Stomach smooth muscle (tissue), 2 donors: Measurements from ENCODE around the gene POLR1B.
A peak's percentile ranks its signal among the peaks of the same experiment; 100 is the strongest.
"Not testable (repeated sequence)": the region's sequence is repeated elsewhere in the genome, so short reads cannot be mapped to it uniquely, and the experiment has no call there.

Experiments
- H3K27ac ChIP-seq: one replicate; pipeline ENCODE4 v1.7.0; 2013; ENCODE audit warnings: mild to moderate bottlenecking, low read length, inconsistent platforms
- H3K27me3 ChIP-seq, 2 donors: one replicate each; pipeline ENCODE4 v1.7.0; 2013; ENCODE audit warnings: low read length in 2 of 2; ENCODE audit not compliant: insufficient read depth in 2 of 2, control insufficient read depth in 1 of 2
- H3K36me3 ChIP-seq, 2 donors: one replicate each; pipeline ENCODE4 v1.7.0; 2013; ENCODE audit warnings: low read length in 2 of 2; ENCODE audit not compliant: control insufficient read depth in 2 of 2, insufficient read depth in 2 of 2
- H3K4me1 ChIP-seq: one replicate; pipeline ENCODE4 v1.7.0; 2013; ENCODE audit warnings: low read length; ENCODE audit not compliant: control insufficient read depth, insufficient read depth
- H3K4me3 ChIP-seq, 2 donors: one replicate each; pipeline ENCODE4 v1.7.0; 2013; ENCODE audit warnings: low read length in 2 of 2
- H3K9ac ChIP-seq, 2 donors: one replicate each; pipeline ENCODE4 v1.7.0; 2013; ENCODE audit warnings: low read length in 2 of 2, mild to moderate bottlenecking in 1 of 2
- H3K9me3 ChIP-seq, 2 donors: one replicate each; pipeline ENCODE4 v1.7.0; 2013; ENCODE audit warnings: low read length in 2 of 2; ENCODE audit not compliant: control insufficient read depth in 2 of 2
- donor health status: healthy.
- donor health status: Pancreatic carcinoma.

POLR1B gene

GRCh38 chr2:112542123-112542983, at the start of gene POLR1B:
TSS of gene POLR1B (plus strand) at chr2:112542465. CDS start at chr2:112542495, 30 bp downstream.
- peak within 1 kb of the TSS; percentile 90 to 98 for H3K4me3 ChIP-seq
- peaks cover 7% of the 10 kb centered on the region for H3K4me1 ChIP-seq
- no peaks in the 10 kb centered on the region for H3K9me3 ChIP-seq
- H3K27me3 ChIP-seq: no peaks in the 10 kb centered on the region
- peaks cover 4 to 7% of the 10 kb centered on the region in 2 donors for H3K36me3 ChIP-seq
- H3K9ac ChIP-seq: peak within 1 kb of the TSS; percentile 80 to 91
- H3K27ac ChIP-seq: peak within 1 kb of the TSS; percentile 91

DNA sequence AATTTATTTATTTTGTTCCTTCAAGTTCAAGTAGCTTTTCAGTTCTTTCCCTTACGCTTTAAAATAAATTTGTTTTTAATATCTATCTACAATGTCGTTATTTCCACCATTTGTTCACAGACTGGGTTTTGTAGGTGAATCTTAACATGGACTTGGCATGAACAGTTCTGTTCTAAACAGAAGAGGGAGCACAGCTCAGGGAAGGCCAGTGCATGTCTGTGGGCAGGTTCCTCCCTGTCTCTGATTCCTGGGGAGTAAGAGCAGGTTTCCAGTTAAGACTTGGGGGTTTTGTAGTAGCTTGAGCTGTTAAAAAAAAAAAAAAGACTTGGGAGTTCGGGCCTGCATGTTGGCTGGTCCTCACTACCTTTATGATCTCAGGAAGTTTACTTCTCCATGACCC, 49.2 kb upstream of the POLR1B start:
- Histone ChIP-seq H3K27me3 (no peaks in the 10 kb centered on the region), H3K4me3 (no peak overlapping the region), H3K9me3 (no peaks in the 10 kb centered on the region), H3K9ac (no peak overlapping the region), H3K27ac (no peak overlapping the region), H3K36me3 (peaks cover 8 to 14% of the 10 kb centered on the region in 2 donors), H3K4me1 (no peaks in the 10 kb centered on the region)

DNA sequence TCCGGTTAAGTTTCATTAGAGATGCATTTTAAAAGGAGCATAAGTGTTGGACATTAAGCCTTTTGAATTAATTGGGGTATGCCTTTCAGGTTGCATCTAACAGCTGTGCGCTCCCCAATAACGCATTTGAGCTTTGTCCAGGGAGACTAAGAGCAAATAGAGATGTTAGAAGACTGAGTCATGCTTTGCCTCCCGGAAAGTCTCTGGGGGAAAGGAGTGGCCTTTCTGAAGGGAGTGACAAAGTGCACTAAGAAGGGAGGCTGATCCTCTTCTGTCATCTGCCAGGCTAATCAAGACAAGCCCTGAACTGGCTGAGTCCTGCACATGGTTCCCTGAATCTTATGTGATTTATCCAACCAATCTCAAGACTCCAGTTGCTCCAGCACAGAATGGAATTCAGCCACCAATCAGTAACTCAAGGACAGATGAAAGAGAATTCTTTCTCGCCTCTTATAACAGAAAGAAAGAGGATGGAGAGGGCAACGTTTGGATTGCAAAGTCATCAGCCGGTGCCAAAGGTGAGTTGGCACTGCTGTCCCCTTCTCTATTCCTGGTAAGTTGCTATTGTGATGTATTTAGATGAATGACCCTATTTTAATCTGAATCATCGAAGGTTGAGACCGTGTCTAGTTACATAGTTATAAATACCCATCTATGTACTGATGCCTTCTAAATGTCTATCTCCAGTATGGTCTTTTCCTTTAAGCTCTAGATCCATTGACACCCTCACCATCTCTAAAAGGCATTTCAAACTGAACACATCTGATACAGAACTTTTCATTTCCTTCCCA, 48.2 kb upstream of the POLR1B start:
- Histone ChIP-seq H3K9me3 (no peaks in the 10 kb centered on the region), H3K4me3 (no peak overlapping the region), H3K27ac (no peak overlapping the region), H3K4me1 (no peaks in the 10 kb centered on the region), H3K36me3 (peaks cover 8 to 14% of the 10 kb centered on the region in 2 donors), H3K27me3 (no peaks in the 10 kb centered on the region), H3K9ac (no peak overlapping the region)

DNA sequence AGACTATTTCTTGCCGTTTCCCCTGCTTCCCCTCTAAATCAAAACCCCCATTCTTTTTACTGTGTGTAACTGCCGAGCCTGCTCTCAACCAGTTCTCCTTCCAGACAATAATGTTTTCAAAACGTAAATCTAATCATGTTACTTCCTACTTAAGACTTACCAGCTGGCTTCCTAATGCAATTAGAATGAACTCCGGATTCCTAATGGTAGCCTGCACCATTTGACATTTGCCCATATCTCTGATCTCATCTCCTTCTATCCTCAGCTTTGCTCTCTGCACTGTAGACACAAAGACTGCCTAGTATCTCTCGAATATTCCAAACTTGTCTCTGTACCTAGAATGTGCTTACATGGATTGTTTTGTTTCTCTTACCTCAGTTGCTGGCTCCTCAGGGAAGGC, 47.4 kb upstream of the POLR1B start:
- Histone ChIP-seq H3K4me3 (no peak overlapping the region), H3K36me3 (peaks cover 8 to 14% of the 10 kb centered on the region in 2 donors), H3K27me3 (no peaks in the 10 kb centered on the region), H3K27ac (no peak overlapping the region), H3K9me3 (no peaks in the 10 kb centered on the region), H3K9ac (no peak overlapping the region), H3K4me1 (no peaks in the 10 kb centered on the region)

DNA sequence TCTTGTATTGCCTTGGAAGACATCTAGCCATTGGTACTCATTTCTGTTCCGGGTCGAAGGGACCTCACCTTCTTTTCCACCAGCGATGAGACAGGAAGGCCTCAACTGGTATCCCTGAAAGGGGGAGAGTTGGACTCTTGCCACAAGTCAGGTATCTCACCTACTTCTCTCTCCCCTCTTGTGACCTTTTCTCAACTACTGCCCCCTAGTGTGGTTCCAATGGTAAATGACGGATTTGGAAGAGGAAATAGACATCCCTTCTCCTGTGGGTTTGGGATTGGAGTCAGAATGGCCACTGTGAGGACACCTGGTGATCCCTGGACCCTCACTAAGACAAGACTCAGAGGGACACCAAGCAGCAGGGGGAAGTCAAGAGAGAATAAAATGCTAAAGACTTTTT, 46.4 kb upstream of the POLR1B start:
- H3K4me1 ChIP-seq, H3K27me3 ChIP-seq, H3K9ac ChIP-seq, H3K4me3 ChIP-seq, H3K9me3 ChIP-seq, H3K27ac ChIP-seq: not testable (repeated sequence)
- peaks cover 8 to 14% of the 10 kb centered on the region in 2 donors for H3K36me3 ChIP-seq

DNA sequence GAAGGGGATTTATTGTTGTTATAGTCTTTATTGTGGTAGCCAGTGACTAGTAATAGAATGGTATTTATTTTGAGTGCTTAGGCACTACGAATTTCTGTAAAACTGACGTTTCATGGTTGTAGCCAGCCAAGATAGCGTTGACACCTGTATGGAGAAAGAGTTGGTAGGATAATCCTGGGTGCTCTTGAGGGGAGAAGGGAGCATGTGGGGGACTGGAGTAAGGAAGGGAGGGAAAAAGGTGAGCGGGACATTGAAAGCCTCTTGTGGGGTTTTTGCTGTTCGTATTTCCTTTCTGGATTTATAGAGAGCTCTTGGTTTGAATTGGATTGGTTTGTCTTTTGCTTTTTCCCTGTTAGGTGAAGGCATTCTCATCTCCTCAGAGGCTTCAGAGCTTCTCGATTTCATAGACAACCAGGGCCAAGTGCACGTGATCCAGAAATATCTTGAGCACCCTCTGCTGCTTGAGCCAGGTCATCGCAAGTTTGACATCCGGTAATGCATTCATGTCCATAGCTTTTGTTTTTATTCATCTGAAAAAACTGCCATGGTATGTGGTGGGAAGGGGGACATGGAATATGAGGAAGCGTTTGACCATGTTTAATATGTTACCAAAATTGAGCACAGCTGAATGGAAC, 41.3 kb upstream of the POLR1B start:
- H3K9me3 ChIP-seq, H3K9ac ChIP-seq, H3K4me3 ChIP-seq, H3K36me3 ChIP-seq, H3K27me3 ChIP-seq, H3K4me1 ChIP-seq, H3K27ac ChIP-seq: not testable (repeated sequence)

DNA sequence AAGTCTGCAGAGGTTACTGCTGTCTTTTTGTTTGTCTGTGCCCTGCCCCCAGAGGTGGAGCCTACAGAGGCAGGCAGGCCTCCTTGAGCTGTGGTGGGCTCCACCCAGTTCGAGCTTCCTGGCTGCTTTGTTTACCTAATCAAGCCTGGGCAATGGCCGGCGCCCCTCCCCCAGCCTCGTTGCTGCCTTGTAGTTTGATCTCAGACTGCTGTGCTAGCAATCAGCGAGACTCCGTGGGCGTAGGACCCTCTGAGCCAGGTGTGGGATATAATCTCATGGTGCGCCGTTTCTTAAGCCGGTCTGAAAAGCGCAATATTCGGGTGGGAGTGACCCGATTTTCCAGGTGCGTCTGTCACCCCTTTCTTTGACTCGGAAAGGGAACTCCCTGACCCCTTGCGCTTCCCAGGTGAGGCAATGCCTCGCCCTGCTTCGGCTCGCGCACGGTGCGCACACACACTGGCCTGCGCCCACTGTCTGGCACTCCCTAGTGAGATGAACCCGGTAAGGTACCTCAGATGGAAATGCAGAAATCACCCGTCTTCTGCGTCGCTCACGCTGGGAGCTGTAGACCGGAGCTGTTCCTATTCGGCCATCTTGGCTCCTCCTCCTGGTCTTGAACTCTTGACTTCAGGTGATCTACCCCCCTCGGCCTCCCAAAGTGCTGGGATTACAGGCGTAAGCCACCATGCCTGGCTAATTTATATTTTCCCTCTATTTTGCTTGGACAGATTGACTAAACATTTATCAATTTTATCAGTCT, 32.8 kb upstream of the POLR1B start:
- not testable (repeated sequence) for H3K36me3 ChIP-seq, H3K4me1 ChIP-seq, H3K27ac ChIP-seq, H3K9me3 ChIP-seq, H3K9ac ChIP-seq, H3K4me3 ChIP-seq, H3K27me3 ChIP-seq

- Histone ChIP-seq H3K36me3 (peaks cover 21 to 26% of the 10 kb centered on the region in 2 donors), H3K27ac (no peak overlapping the region), H3K4me3 (no peak overlapping the region), H3K9ac (no peak overlapping the region), H3K27me3 (no peaks in the 10 kb centered on the region), H3K4me1 (no peaks in the 10 kb centered on the region), H3K9me3 (no peaks in the 10 kb centered on the region)
Observed at GRCh38 chr2:112516801-112517200, 25.5 kb upstream of the POLR1B start.

GRCh38 chr2:112518807-112519206, 23.5 kb upstream of the POLR1B start:
- Histone ChIP-seq H3K27me3 (no peaks in the 10 kb centered on the region), H3K9me3 (no peaks in the 10 kb centered on the region), H3K27ac (no peak overlapping the region), H3K9ac (no peak overlapping the region), H3K36me3 (peaks cover 32 to 42% of the 10 kb centered on the region in 2 donors), H3K4me1 (no peaks in the 10 kb centered on the region), H3K4me3 (no peak overlapping the region)

- peaks cover 32 to 42% of the 10 kb centered on the region in 2 donors for H3K36me3 ChIP-seq
- H3K9ac ChIP-seq: no peak overlapping the region
Observed at GRCh38 chr2:112519506-112519905, 22.8 kb upstream of the POLR1B start.

More at GRCh38 chr2:112519506-112519905, 22.8 kb upstream of the POLR1B start:
- Histone ChIP-seq H3K4me3 (no peak overlapping the region), H3K9me3 (no peaks in the 10 kb centered on the region), H3K27ac (no peak overlapping the region), H3K4me1 (no peaks in the 10 kb centered on the region), H3K27me3 (no peaks in the 10 kb centered on the region)
